ENCODE data around the gene TTLL9.

DNA sequence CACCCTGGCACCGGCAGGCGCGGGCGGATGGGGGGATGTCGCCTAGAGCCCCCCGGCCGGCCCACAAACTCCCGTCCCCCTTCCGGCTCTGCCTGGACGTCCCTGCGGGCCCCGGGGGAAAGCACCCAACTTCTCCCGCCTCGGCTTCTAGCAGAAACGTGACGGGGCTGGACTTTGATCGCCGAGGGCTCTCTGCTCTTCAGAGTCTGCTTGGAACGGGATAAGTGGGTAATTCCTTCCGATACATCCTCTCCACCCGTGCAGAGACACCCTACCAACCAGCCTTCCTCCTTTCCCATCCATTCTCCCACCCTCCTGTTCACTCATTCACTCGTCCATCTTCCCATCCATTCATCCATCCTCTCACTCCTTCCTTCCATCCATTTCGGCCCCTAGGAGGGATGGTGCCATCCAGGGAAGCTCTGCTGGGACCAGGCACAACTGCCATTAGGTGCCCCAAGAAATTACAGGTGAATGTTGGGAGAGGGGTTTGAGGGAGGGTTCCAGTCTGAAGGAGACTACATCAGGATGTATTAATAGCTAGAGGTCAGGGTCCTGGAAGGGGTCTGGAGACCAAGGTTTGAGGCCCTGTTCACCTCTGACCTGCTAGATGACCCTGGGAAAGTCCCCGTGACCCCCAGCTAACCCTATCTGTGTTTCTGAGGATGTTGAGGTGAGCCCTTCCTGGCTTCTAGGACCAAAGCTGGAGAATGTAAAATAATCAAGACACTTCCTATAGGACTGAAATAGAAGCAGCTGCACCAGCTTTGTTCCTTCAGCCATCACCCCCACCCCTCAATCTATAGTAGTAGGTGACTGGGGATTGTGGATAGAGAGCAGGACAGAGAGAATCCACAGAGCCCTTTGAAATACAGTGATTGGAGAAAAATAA, 538 bp downstream of the TTLL9 start:
- TF ChIP-seq POLR2A (IDR thresholded peaks at IDR 0.05) (no peak), CTCF (IDR thresholded peaks at IDR 0.05) (no peak)

Data from thyroid gland (tissue), 4 donors.